ENCODE results near the gene ZNF407.
"Not testable (repeated sequence)": the region's sequence is repeated elsewhere in the genome, so short reads cannot be mapped to it uniquely, and the experiment has no call there.

Gene ZNF407

GRCh38 chr18:74946646-74947375 is 349.1 kb downstream of the ZNF407 start:
- no peak for DNase-seq

- no peak for DNase-seq
Observed at GRCh38 chr18:74947417-74947816, 349.7 kb downstream of the ZNF407 start.

DNA sequence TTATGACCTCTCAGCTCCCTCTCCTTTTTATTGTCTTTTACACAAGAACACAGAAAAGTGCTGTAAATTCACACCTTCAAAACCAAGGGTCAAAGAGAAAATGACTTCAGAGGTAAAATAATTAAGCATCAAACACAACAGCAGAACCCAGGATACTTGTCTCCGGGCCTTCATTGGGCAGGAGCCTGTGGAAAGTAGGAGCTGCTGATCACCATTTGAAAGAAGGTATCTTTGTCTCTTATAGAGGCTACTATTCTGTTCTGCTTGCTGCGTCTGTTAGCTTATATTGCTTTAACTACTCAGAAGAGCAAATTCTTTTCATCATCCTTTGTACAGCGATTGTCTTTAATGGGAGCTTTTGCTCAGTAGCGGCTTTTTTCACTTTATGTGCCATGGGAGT is 350.2 kb downstream of the ZNF407 start:
- DNase-seq = no peak

GRCh38 chr18:74949611-74950010 is 351.9 kb downstream of the ZNF407 start:
- no peak for DNase-seq

GRCh38 chr18:74950479-74950878 is 352.8 kb downstream of the ZNF407 start:
- no peak for DNase-seq

DNA sequence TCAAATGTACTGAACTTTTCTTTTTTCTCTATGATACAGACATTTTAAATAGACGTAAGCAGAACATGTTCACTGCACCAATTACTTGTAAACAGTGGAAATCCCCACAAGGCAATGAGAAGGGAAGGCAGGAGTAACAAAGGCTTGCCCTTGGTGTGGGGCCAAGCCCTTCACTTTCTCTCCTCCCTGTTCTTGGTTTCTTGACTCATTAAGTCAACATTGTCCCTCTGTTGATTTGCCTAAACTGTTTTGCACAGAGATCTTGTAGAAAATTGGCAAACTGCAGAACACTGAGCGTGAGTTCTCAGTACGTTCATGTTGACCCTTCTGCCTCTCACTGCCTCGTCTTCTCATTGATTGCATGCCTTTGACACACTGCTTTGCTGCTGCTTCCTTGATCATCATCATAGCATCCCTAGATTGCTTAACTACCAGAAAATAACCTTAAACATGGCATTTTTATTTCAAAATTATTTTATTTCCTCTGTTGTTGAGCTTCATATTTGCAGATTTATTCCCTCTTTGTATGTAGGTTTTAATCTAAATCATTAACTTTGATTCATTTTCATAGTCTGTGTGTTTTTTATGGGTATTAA is 353.6 kb downstream of the ZNF407 start:
- no peak for DNase-seq

DNA sequence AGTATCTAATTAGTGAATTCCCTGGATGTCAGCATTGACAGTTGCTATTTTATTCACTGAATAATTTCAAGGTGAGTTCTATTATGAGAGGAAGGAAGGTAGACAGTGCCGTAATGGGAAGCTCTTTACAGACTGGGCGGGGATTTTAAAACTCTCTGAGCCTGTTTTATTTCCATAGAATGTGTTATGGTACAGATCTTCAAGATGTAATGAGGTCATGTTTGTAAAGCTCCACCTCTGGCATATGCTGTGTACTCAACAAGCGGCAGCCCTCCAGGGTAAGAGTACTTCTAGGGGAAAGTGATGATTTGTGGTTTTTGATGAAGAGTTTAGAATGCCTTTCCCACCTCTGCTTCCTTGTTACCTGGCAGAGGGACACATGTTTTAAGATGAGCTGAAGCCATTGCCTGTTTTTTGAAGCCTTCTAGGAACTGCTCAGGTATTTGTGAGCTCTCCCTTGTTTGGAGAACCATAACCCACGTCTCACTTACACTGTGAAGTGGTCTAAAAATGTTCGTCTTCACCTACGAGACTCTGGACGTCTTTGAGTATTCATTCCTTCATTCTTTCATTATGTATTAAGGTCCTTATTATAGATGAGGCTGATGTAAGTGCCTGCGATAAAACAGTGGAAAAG is 360.0 kb downstream of the ZNF407 start:
- no peak for DNase-seq

DNA sequence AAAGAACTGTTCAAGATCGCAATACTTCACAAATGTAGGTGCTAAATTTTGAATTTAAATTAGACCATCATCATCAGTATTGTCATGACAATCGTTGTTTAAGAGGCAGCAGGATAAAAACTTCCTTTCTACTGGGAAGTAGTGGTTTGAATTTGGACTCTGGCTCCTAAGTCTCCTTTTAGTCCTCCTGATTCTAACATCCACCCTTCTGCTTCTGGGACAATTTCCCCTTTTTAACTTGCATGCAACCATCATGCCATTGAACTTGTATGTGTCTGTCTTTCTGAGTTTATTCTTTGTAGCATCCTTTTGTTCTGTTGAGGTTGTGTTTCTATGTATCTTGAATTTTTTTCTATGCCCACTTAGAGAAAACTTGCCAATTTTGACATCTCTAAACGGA is 361.5 kb downstream of the ZNF407 start:
- DNase-seq = no peak

- DNase-seq = no peak
Observed at GRCh38 chr18:74961596-74961995, 363.9 kb downstream of the ZNF407 start.

DNA sequence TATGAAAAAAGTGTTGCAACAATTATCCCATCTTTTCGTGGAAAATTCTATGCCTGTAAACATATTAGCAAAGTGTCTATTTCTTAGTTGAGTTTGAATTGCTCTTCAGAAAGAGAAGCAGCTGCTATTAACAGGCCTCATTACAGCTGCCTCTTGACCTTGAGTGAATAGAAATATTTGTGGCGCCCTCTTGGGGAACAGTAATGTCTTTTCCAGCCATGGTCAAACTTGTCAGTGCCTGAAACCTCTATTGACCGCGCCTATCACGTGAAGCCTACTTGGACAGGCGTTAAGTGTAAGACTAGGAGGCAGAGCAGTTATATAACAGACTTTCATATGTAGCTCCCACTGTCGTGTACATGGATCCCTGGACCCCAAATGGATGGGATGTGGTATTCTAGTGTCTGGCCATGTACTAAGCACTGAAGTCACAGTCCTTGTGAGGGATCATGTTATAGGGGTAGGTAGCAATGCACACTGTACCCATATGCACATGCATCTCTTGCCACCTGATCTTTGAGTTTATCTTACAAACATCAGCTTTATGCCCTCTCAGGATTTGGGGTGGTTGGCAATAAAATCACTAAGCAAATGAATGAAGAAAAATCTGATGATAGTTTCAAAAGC is 366.3 kb downstream of the ZNF407 start:
- DNase-seq = peak; percentile 60

DNA sequence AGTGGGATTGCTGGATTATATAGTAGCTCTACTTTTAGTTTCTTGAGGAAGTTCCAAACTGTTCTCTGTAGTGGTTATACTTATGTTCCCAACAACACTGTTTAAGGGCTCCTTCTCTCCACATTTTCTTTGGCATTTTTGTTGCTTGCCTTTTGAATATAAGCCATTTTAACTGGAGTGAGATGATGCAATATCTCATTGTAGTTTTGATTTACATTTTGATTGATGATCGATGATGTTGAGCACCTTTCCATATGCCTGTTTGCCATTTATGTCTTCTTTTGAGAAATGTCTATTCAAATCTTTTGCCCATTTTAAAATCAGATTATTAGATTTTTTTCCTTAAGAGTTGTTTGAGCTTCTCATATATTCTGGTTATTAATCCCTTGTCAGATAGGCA is 368.0 kb downstream of the ZNF407 start:
- DNase-seq = no peak

- no peak for DNase-seq
Observed at GRCh38 chr18:74967438-74967837, 369.8 kb downstream of the ZNF407 start.

DNA sequence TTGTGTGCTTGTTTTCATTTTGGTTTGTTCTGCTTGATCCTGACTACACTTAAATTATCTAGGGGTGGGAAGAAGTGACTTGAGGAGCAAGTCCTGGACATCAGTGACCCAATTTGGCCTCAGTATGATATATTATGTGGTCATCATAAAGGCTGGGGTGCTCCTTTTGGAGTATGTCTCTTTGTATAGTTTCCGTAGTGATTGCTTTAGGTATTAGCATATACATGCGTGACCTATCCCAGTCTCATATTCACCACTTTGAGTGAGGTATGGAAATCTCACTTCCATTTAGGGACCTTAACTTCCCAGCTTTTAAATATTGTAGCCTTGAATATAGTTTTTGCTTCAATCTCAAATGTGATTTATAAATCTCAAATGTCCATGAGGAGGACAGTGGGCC is 370.3 kb downstream of the ZNF407 start:
- no peak for DNase-seq

DNA sequence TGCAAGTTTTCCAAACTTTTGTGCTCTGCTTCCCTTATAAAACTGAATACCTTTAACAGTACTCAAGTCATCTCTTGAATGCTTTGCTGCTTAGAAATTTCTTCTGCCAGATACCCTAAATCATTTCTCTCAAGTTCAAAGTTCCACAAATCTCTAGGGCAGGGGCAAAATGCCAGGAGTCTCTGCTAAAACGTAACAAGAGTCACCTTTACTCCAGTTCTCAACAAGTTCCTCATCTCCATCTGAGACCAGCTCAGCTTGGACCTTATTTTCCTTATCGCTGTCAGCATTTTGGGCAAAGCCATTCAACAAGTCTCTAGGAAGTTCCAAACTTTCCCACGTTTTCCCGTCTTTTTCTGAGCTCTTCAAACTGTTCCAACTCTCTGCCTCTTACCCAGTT is 373.7 kb downstream of the ZNF407 start:
- not testable (repeated sequence) for DNase-seq

DNA sequence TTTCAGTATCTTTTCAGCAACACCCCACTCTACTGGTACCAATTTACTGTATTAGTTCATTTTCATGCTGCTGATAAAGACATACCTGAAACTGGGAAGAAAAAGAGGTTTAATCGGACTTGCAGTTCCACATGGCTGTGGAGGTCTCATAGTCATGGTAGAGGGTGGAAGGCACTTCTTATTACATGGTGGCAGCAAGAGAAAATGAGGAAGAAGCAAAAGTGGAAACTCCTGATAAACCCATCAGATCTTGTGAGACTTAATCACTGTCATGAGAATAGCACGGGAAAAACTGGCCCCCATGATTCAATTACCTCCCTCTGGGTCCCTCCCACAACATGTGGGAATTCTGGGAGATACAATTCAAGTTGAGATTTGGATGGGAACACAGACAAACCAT is 374.1 kb downstream of the ZNF407 start:
- DNase-seq = not testable (repeated sequence)

DNA sequence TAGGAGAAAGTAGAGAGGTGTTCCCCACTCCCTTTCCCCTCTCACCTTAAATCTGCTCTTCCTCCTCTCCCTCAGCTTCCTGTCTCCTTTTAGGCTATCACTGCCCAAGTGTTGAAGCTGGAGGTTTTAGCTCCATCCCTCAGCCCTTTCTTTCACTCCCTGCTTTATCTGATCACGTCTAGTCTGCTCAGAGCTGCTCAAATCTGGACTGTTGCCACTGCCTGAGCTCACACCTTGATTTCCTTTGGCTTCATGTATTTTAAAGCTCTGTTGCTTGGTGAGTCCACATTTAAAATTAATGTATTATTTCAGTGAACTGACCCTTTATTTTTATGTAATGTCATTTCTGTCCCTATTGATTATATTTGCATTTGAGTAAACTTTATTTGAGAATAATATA is 374.7 kb downstream of the ZNF407 start:
- DNase-seq = no peak

GRCh38 chr18:74975001-74975400 is 377.3 kb downstream of the ZNF407 start:
- no peak for DNase-seq

- DNase-seq = peak; percentile 92
Observed at GRCh38 chr18:74976331-74976909, 378.8 kb downstream of the ZNF407 start.

DNA sequence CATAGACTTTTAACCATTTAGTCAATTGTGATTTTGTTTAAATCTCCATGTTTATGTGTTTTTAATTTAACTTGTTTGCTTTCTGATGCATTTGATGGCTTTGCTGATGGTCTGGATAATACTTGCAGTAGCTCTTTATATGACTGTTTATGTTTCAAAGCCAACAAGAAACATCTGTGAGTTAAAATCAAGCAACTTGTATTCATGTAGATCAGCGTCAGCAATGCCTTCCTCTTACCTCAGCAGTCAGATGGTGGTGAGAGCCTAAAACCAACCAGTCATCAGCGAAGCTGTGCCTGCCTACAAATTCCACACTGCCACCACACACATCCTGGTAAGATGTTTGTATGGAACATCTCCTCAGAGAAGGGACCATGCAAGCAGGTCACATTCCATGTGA is 379.4 kb downstream of the ZNF407 start:
- no peak for DNase-seq

DNA sequence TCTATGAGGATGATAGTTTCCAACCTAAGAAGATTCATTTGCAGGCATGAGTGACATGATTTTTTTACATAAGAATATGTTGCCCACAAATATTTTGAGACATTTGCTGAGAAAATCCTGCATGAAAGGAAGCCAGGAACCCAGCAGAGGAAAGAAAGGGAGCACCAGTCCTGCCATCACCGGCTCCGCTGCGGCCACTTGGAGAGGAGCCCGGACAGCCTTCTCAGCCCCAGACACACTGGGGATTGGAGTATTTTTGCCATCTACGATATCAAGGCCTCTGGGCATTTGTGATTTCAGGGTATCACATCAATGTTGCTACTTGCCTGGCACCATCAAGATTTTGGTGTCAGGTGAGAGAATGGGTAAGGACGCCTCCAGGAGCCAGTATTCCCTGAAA is 383.0 kb downstream of the ZNF407 start:
- DNase-seq = no peak

DNA sequence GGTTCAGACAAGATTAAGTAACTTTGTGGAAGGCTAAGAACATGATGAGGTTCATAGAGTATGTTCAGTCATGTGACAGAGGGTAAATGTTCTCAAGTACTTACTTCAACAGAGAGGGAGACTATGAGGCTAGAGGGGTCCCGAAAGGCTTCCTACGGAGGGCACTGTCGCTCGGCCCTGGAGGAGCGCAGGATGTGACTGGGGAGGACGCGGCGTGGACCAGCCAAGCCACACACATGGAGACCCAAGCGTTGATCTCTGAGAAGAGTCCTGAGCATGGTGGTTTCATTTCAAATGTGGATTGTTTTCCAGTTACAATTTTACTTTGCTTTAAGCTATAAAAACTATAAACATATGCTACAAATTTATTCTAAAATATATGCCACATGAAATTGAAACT is 383.8 kb downstream of the ZNF407 start:
- DNase-seq = no peak

GRCh38 chr18:74982946-74983635 is 385.4 kb downstream of the ZNF407 start:
- DNase-seq = no peak

- no peak for DNase-seq
Observed at GRCh38 chr18:74989134-74989533, 391.5 kb downstream of the ZNF407 start.
